ENCODE measurements around the gene SORCS2. TPM values are rescaled to one million over a fixed set of nuclear protein-coding genes. Genes with fewer than 3 reads are reported as not detected.
A peak's percentile ranks its signal among the peaks of the same experiment; 100 is the strongest.

The SORCS2 gene
- polyA plus RNA-seq (2013, experiment 1 of 2), result 0.80 TPM
- 0.64 TPM for polyA plus RNA-seq (2013, experiment 2 of 2)

GRCh38 chr4:7192252-7193029 is at the start of gene SORCS2:
Gene SORCS2, plus strand, starts transcription at chr4:7192538.
- Histone ChIP-seq H2BK120ac (ENCODE audit: low read depth, low read length) (peak within 1 kb of the TSS; percentile 19), H3K23ac (ENCODE audit: low read length in 2 of 2) (no peak within 1 kb of the TSS), H3K14ac (ENCODE audit: low read length in 2 of 2) (no peak within 1 kb of the TSS), H3K36me3 (ENCODE audit: control insufficient read depth in 1 of 2, insufficient read depth in 2 of 2, low read depth in 1 of 2, low read length in 2 of 2) (no peaks in the 10 kb centered on the region), H4K8ac (ENCODE audit: low read length) (no peak within 1 kb of the TSS), H3K27ac (ENCODE audit: low read length, poor library complexity, severe bottlenecking) (no peak within 1 kb of the TSS), H2BK12ac (ENCODE audit: low read length in 2 of 2) (no peak within 1 kb of the TSS), H3K27me3 (ENCODE audit: control insufficient read depth in 1 of 2, insufficient read depth in 1 of 2, low read length in 2 of 2) (peaks cover 66 to 85% of the 10 kb centered on the region in 2 experiments), H2AK5ac (ENCODE audit: low read length, severe bottlenecking) (no peak within 1 kb of the TSS), H2AFZ (ENCODE audit: low read depth, low read length) (peak within 1 kb of the TSS; percentile 30), H3K9me3 (ENCODE audit: control insufficient read depth, low read length) (no peaks in the 10 kb centered on the region), H3K4me2 (ENCODE audit: low read length, poor library complexity, severe bottlenecking) (peak within 1 kb of the TSS; percentile 72), H3K79me1 (replicated peaks; ENCODE audit: low read length, poor library complexity, severe bottlenecking) (peaks cover 4% of the 10 kb centered on the region), H3K4me1 (ENCODE audit: control insufficient read depth, insufficient read depth, low read depth, low read length) (peaks cover 21% of the 10 kb centered on the region), H4K91ac (ENCODE audit: low read length) (no peak within 1 kb of the TSS), H3K9ac (ENCODE audit: low read length) (peak within 1 kb of the TSS; percentile 58), H3K4ac (ENCODE audit: low read depth in 1 of 2, low read length in 2 of 2) (no peak within 1 kb of the TSS), H2BK15ac (ENCODE audit: low read depth, poor library complexity, severe bottlenecking) (peak within 1 kb of the TSS; percentile 85), H3K4me3 (ENCODE audit: insufficient read depth in 1 of 2, low read depth in 1 of 2, low read length in 2 of 2) (peak within 1 kb of the TSS; percentile 56 to 73), H3K18ac (ENCODE audit: low read depth in 1 of 2, low read length in 2 of 2) (peak within 1 kb of the TSS in 1 of 2 experiments; percentile 34), H2BK5ac (ENCODE audit: low read depth, low read length, poor library complexity, severe bottlenecking) (no peak within 1 kb of the TSS)
- WGBS, result 1% methylated on average over 57 of the region's 116 CpGs
- DNase-seq, result peak; percentile 48

GRCh38 chr4:7144374-7145290 is 47.7 kb upstream of the SORCS2 start:
- no peak overlapping the region for H3K4me2 ChIP-seq (ENCODE audit: low read length, poor library complexity, severe bottlenecking)
- no peak overlapping the region for H2BK120ac ChIP-seq (ENCODE audit: low read depth, low read length)
- no peak overlapping the region for H4K91ac ChIP-seq (ENCODE audit: low read length)
- H3K27ac ChIP-seq (ENCODE audit: low read length, poor library complexity, severe bottlenecking), result no peak overlapping the region
- H3K27me3 ChIP-seq (ENCODE audit: control insufficient read depth in 1 of 2, insufficient read depth in 1 of 2, low read length in 2 of 2), result peaks cover 32 to 34% of the 10 kb centered on the region in 2 experiments
- no peak overlapping the region for H3K14ac ChIP-seq (ENCODE audit: low read length in 2 of 2)
- H2BK15ac ChIP-seq (ENCODE audit: low read depth, poor library complexity, severe bottlenecking), result peak overlapping the region; percentile 19
- no peaks in the 10 kb centered on the region for H3K79me1 ChIP-seq (replicated peaks; ENCODE audit: low read length, poor library complexity, severe bottlenecking)
- H2BK12ac ChIP-seq (ENCODE audit: low read length in 2 of 2), result no peak overlapping the region
- no peak overlapping the region for H3K4ac ChIP-seq (ENCODE audit: low read depth in 1 of 2, low read length in 2 of 2)
- H3K18ac ChIP-seq (ENCODE audit: low read depth in 1 of 2, low read length in 2 of 2), result no peak overlapping the region
- no peaks in the 10 kb centered on the region for H3K36me3 ChIP-seq (ENCODE audit: control insufficient read depth in 1 of 2, insufficient read depth in 2 of 2, low read depth in 1 of 2, low read length in 2 of 2)
- WGBS, result 86% methylated on average over 17 of the region's 17 CpGs
- H2AK5ac ChIP-seq (ENCODE audit: low read length, severe bottlenecking), result no peak overlapping the region
- H3K4me1 ChIP-seq (ENCODE audit: control insufficient read depth, insufficient read depth, low read depth, low read length), result peaks cover 6% of the 10 kb centered on the region
- no peak overlapping the region for H3K4me3 ChIP-seq (ENCODE audit: insufficient read depth in 1 of 2, low read depth in 1 of 2, low read length in 2 of 2)
- no peaks in the 10 kb centered on the region for H3K9me3 ChIP-seq (ENCODE audit: control insufficient read depth, low read length)
- no peak overlapping the region for H2BK5ac ChIP-seq (ENCODE audit: low read depth, low read length, poor library complexity, severe bottlenecking)
- H3K23ac ChIP-seq (ENCODE audit: low read length in 2 of 2), result no peak overlapping the region
- no peak overlapping the region for H4K8ac ChIP-seq (ENCODE audit: low read length)
- no peak overlapping the region for H3K9ac ChIP-seq (ENCODE audit: low read length)
- peak; percentile 15 for DNase-seq
- H2AFZ ChIP-seq (ENCODE audit: low read depth, low read length), result peak overlapping the region; percentile 20

GRCh38 chr4:7145291-7145934 is 46.9 kb upstream of the SORCS2 start:
- WGBS, result 81% methylated on average over 11 of the region's 14 CpGs
- no peak overlapping the region for H2BK12ac ChIP-seq (ENCODE audit: low read length in 2 of 2)
- H3K36me3 ChIP-seq (ENCODE audit: control insufficient read depth in 1 of 2, insufficient read depth in 2 of 2, low read depth in 1 of 2, low read length in 2 of 2), result no peaks in the 10 kb centered on the region
- peaks cover 34 to 37% of the 10 kb centered on the region in 2 experiments for H3K27me3 ChIP-seq (ENCODE audit: control insufficient read depth in 1 of 2, insufficient read depth in 1 of 2, low read length in 2 of 2)
- no peak overlapping the region for H2BK5ac ChIP-seq (ENCODE audit: low read depth, low read length, poor library complexity, severe bottlenecking)
- no peak overlapping the region for H3K23ac ChIP-seq (ENCODE audit: low read length in 2 of 2)
- no peak overlapping the region for H4K8ac ChIP-seq (ENCODE audit: low read length)
- H3K18ac ChIP-seq (ENCODE audit: low read depth in 1 of 2, low read length in 2 of 2), result no peak overlapping the region
- H2AFZ ChIP-seq (ENCODE audit: low read depth, low read length), result no peak overlapping the region
- no peak overlapping the region for H3K4me3 ChIP-seq (ENCODE audit: insufficient read depth in 1 of 2, low read depth in 1 of 2, low read length in 2 of 2)
- H2BK15ac ChIP-seq (ENCODE audit: low read depth, poor library complexity, severe bottlenecking), result no peak overlapping the region
- no peak overlapping the region for H3K27ac ChIP-seq (ENCODE audit: low read length, poor library complexity, severe bottlenecking)
- H3K9me3 ChIP-seq (ENCODE audit: control insufficient read depth, low read length), result no peaks in the 10 kb centered on the region
- no peak overlapping the region for H2AK5ac ChIP-seq (ENCODE audit: low read length, severe bottlenecking)
- no peak overlapping the region for H3K4ac ChIP-seq (ENCODE audit: low read depth in 1 of 2, low read length in 2 of 2)
- no peaks in the 10 kb centered on the region for H3K79me1 ChIP-seq (replicated peaks; ENCODE audit: low read length, poor library complexity, severe bottlenecking)
- DNase-seq, result no peak
- H2BK120ac ChIP-seq (ENCODE audit: low read depth, low read length), result no peak overlapping the region
- no peak overlapping the region for H3K9ac ChIP-seq (ENCODE audit: low read length)
- no peak overlapping the region for H4K91ac ChIP-seq (ENCODE audit: low read length)
- no peak overlapping the region for H3K14ac ChIP-seq (ENCODE audit: low read length in 2 of 2)
- H3K4me1 ChIP-seq (ENCODE audit: control insufficient read depth, insufficient read depth, low read depth, low read length), result peaks cover 4% of the 10 kb centered on the region
- no peak overlapping the region for H3K4me2 ChIP-seq (ENCODE audit: low read length, poor library complexity, severe bottlenecking)

All from mesenchymal stem cell (in vitro differentiated cells and primary cell).